ENCODE results near the gene RFX1.

RFX1 gene

DNA sequence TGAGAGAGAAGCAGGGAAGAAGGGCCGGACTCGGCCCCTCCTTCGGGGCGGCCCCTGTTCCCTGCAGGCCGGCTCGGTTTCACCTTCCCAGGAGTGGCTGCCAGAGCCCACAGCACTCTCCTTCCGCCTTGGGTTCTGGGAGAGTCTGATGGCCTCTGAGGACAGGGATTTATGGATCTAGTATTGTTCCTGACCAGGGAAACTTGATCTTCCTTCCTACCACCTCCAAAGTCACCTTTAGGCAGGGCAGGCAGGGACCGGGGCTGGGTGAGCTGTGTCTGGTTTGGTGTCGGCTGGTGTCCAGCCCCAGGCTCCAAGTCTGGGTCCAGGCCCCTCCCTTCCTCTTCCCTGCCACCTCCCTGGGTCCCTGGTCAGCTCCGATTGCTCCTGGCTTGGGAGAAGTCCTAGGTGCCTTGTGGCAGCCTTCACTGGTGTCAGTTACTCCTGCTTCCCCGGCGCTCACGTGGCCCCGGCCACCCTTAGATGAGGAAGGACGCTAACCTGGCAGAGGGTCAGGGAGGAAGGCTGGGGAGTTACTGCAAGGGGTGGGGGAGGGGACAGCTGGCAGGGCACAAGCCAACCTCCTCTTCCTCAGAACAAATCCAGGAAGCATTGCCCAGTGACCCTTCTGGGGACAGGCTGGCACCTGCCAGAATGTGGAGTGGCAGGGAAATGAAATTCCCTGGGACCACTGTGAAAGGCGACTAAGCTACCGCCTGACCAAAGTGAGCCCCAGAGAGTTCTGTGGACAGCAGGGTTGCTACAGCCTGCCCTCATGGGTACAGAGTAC lies 18.8 kb downstream of the RFX1 start:
- DNase-seq (ENCODE audit: low spot score in 2 of 2) (no peak), ATAC-seq (replicated peaks; ENCODE audit: extremely low read depth, poor library complexity, severe bottlenecking) (no peak)
- Mint-ChIP-seq H3K4me3 (peak overlapping the region; percentile 59), H3K4me1 (peaks cover 48% of the 10 kb centered on the region), H3K9me3 (no peaks in the 10 kb centered on the region), H3K27me3 (no peaks in the 10 kb centered on the region), H3K27ac (ENCODE audit: low read depth) (peak overlapping the region; percentile 99), H3K36me3 (ENCODE audit: insufficient read depth) (peaks cover 24% of the 10 kb centered on the region)

DNA sequence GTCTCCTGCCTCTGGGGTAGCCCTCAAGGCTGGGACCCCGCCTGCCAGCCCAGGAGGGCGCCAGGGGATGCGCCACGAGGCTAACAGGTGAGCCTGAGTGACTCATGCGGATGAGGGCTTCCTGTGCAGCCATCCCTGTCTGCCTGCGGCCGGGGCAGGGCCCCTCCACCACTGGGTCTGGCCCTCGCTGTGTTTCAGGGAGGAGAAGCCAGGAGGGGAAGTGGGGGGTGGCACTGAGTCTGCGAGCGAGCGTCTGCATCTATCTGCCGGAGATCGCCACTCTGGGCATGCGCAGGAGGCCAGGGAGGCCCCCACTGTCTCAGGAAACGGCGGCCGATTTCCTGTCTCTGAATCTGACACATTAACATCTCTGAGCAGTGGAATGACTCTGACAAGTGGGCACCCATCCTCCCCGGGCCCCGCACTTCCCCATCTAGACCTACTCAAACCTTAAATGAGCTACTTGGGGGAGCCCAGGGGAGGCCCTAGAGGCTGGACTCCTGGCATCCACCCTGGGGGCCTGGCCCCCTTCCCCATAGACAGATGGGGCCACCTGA lies 19.7 kb downstream of the RFX1 start:
- H3K9me3 Mint-ChIP-seq: no peaks in the 10 kb centered on the region

DNA sequence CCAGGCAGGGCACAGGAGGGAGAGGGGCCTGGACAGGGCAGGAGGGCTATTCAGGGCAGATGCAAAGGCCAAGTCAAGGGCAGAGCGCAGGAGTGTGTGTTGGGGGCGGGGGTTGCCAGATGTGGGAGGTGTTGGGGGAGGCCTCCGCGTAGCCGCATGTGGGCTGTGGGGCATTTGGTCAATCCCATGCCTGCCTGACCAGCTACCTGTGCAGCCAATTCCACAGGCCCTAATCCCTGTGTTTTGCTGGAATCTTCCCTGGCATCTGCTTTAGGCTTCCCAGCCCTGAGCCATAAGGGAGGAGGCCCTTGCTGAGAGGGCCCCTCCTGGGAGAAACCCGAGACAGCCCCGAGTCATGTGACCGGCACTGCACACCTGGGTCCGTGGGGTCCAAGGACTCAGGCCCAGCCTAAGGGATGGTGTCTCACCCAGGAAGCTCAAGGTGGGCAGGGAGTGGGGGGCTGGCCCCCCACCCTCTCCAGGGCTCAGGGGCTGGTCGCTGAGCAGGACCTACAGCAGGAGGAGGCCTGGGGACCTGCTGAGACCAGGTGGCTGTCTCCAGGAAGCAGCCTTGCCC lies 20.3 kb downstream of the RFX1 start:
- peaks cover 19% of the 10 kb centered on the region for H3K36me3 Mint-ChIP-seq (ENCODE audit: insufficient read depth)
- peaks cover 44% of the 10 kb centered on the region for H3K4me1 Mint-ChIP-seq
- H3K27me3 Mint-ChIP-seq: no peaks in the 10 kb centered on the region
- no peaks in the 10 kb centered on the region for H3K9me3 Mint-ChIP-seq
- DNase-seq (ENCODE audit: low spot score in 2 of 2) (no peak), ATAC-seq (replicated peaks; ENCODE audit: extremely low read depth, poor library complexity, severe bottlenecking) (peak; percentile 2)
- H3K27ac Mint-ChIP-seq (ENCODE audit: low read depth): peak overlapping the region; percentile 99
- peak overlapping the region; percentile 59 for H3K4me3 Mint-ChIP-seq

More for the DNA sequence above, 19.7 kb downstream of the RFX1 start:
- Mint-ChIP-seq H3K27ac (ENCODE audit: low read depth) (peak overlapping the region; percentile 99), H3K36me3 (ENCODE audit: insufficient read depth) (peaks cover 20% of the 10 kb centered on the region), H3K4me3 (peak overlapping the region; percentile 59), H3K27me3 (no peaks in the 10 kb centered on the region), H3K4me1 (peaks cover 44% of the 10 kb centered on the region)
- DNase-seq (ENCODE audit: low spot score in 2 of 2) (peak; percentile 97 to 98), ATAC-seq (replicated peaks; ENCODE audit: extremely low read depth, poor library complexity, severe bottlenecking) (peak; percentile 93)

DNA sequence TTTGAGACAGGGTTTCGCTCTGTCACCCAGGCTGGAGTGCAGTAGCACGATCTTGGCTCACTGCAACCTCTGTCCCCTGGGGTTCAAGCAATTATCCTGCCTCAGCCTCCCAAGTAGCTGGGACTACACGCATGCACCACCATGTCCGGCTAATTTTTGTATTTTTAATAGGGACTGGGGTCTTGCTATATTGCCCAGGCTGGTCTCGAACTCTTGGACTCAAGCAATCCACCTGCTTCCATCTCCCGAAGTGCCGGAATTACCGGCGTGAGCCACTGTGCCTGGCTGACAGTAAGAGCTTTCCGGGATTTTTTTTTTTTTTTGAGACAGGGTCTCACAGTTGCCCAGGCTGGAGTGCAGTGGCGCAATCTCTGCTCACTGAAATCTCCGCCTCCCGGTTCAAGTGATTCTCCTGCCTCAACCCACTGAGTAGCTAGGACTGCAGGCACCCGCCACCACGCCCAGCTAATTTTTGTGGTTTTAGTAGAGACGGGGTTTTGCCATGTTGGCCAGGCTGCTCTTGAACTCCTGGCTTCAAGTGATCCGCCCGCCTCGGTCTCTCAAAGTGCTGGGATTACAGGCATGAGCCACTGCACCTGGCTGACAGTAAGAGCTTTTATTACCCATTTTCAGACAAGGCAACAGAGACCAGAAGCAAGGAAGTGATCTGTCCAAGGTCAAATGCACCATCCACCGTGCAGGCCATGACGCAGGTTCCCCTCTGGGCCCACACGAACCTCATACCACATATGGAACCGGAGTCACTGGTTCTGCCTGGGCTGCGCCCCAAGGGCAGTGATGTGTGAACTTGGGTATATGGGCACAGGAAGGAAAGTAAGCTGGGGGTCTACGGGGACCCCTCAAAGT lies 21.0 kb downstream of the RFX1 start:
- peak overlapping the region; percentile 99 for H3K27ac Mint-ChIP-seq (ENCODE audit: low read depth)
- no peaks in the 10 kb centered on the region for H3K27me3 Mint-ChIP-seq
- peaks cover 17% of the 10 kb centered on the region for H3K36me3 Mint-ChIP-seq (ENCODE audit: insufficient read depth)
- peaks cover 43% of the 10 kb centered on the region for H3K4me1 Mint-ChIP-seq
- peak overlapping the region; percentile 59 for H3K4me3 Mint-ChIP-seq
- no peak for DNase-seq (ENCODE audit: low spot score in 2 of 2)
- no peak for ATAC-seq (replicated peaks; ENCODE audit: extremely low read depth, poor library complexity, severe bottlenecking)
- no peaks in the 10 kb centered on the region for H3K9me3 Mint-ChIP-seq

DNA sequence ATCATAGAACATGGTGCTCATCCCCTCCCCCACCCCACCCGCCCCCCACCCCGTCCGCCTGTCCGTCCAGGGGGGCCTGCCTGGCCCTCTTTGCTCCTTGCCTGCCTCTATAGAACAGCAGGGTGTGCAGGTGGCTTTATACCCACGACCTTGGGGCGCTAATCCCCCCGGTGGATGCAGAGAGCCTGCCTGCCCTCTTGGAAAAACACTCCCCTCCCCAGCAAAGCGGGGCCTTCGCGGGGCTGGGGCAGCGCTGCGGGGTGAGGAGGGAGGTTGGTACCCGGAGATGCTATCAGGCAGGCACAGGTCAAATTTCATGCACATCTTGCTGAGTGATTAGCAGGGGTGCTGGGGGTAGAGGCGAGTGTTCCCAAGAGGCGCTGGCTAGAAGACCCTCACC lies 21.9 kb downstream of the RFX1 start:
- ATAC-seq (replicated peaks; ENCODE audit: extremely low read depth, poor library complexity, severe bottlenecking) (no peak), DNase-seq (ENCODE audit: low spot score in 2 of 2) (no peak)
- Mint-ChIP-seq H3K27ac (ENCODE audit: low read depth) (no peak overlapping the region), H3K36me3 (ENCODE audit: insufficient read depth) (peaks cover 16% of the 10 kb centered on the region), H3K27me3 (no peaks in the 10 kb centered on the region), H3K9me3 (no peaks in the 10 kb centered on the region), H3K4me3 (no peak overlapping the region), H3K4me1 (peaks cover 34% of the 10 kb centered on the region)

DNA sequence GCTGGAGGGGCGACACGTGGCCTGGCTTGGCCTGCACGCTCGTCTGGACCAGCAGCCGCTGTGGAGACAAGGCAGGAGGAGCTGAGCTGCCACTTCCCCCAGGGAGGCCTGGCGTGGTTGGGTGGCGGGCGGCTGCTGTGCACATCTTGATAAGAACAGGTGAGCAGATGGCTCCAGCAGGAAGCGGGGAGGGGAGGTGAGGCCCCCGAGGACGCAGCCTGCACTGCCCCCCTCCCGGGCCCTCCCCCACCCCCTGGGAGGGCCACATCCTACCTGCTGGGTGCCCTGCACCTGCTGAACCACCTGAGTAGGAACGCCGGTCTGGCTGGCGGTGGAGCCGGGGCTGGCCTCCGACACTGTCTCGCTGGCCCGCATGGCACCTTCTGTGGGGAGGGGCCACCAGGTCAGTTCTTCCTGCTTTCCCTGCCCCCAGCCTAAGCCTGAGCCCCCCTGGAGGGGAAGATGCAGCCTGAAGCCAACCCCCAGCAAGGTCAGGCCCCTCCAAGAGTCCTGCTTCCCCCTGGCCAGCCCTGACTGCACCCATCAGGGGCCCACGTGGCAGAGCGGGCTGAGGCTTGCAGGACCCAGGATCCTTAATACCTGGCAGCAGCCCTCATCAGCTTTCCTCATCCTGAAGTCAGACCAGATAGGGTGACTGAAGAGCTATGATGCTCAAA lies 22.8 kb downstream of the RFX1 start:
- Mint-ChIP-seq H3K36me3 (ENCODE audit: insufficient read depth) (peaks cover 12% of the 10 kb centered on the region), H3K4me3 (no peak overlapping the region), H3K27ac (ENCODE audit: low read depth) (peak overlapping the region; percentile 75), H3K27me3 (no peaks in the 10 kb centered on the region), H3K9me3 (no peaks in the 10 kb centered on the region), H3K4me1 (peaks cover 26% of the 10 kb centered on the region)
- ATAC-seq (replicated peaks; ENCODE audit: extremely low read depth, poor library complexity, severe bottlenecking) (no peak), DNase-seq (ENCODE audit: low spot score in 2 of 2) (no peak)

DNA sequence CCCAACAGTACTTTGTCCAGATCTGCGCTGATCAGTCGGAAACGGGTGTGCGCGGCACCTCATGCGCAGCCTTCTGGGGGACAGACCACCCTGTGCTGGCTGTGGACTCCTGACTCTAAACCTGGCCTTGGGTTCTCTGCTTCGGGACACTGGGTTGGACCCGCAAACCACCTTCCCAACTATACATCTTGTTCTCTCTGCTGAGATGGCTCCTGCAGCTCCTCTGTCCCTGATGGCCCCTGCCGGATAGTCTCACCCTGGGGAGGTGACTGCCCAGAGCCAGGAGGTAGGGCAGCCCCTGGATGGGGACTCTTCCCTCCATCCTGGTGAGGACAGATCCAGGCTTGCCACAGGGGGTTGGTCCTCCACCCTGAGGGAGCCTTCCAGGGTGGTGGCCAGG lies 23.3 kb downstream of the RFX1 start:
- Mint-ChIP-seq H3K27me3 (no peaks in the 10 kb centered on the region), H3K4me1 (peaks cover 26% of the 10 kb centered on the region), H3K27ac (ENCODE audit: low read depth) (no peak overlapping the region)

DNA sequence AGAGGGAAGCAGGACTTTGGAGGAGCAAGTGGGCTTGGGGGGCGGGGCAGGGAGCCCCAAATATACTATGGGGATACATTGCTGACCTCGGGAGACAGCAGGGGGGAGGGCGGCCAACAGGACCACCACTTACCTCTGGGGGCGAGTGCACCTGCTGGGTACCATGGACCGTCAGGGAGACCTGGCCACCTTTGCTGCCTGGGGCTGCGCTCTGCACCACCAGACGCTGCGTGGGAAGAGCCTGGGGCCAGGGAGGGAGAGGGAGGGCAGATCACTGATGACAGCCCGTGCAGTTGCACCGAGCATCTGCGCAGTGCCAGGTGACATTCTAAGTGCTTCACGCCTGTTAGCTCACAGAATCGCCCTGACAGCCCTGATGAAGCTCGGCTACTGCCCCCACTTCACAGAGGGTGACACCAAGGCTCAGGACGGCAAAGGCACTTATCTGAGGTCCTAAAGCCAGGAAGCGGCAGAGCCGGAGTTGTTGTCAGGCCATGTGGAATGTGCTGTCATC lies 24.1 kb downstream of the RFX1 start:
- Mint-ChIP-seq H3K9me3 (no peaks in the 10 kb centered on the region), H3K36me3 (ENCODE audit: insufficient read depth) (peaks cover 10% of the 10 kb centered on the region), H3K4me1 (peaks cover 20% of the 10 kb centered on the region), H3K27ac (ENCODE audit: low read depth) (peak overlapping the region; percentile 44), H3K4me3 (no peak overlapping the region), H3K27me3 (no peaks in the 10 kb centered on the region)
- ATAC-seq (replicated peaks; ENCODE audit: extremely low read depth, poor library complexity, severe bottlenecking): no peak
- DNase-seq (ENCODE audit: low spot score in 2 of 2): no peak

More for the DNA sequence above, 23.3 kb downstream of the RFX1 start:
- DNase-seq (ENCODE audit: low spot score in 2 of 2) (no peak), ATAC-seq (replicated peaks; ENCODE audit: extremely low read depth, poor library complexity, severe bottlenecking) (no peak)
- Mint-ChIP-seq H3K4me3 (no peak overlapping the region), H3K36me3 (ENCODE audit: insufficient read depth) (peaks cover 10% of the 10 kb centered on the region), H3K9me3 (no peaks in the 10 kb centered on the region)

DNA sequence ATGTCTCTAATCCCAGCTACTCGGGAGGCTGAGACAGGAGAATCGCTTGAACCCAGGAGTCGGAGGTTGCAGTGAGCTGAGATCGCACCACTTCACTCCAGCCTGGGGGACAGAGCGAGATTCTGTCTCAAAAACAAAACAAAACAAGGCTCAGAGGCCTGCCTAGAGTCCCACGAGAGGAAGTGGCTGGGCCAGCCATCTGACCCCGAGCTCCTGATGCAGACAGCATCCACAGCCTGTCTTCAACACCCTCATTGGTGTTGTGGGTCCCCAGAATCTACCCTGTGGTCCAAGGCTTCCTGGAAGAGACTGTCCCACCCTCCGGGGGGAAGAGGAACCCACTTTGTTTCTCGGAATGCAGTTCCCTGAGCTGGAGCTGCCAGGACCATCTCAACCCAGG lies 24.7 kb downstream of the RFX1 start:
- peak overlapping the region; percentile 44 for H3K27ac Mint-ChIP-seq (ENCODE audit: low read depth)
- no peak overlapping the region for H3K4me3 Mint-ChIP-seq
- peaks cover 8% of the 10 kb centered on the region for H3K36me3 Mint-ChIP-seq (ENCODE audit: insufficient read depth)
- ATAC-seq (replicated peaks; ENCODE audit: extremely low read depth, poor library complexity, severe bottlenecking) (no peak), DNase-seq (ENCODE audit: low spot score in 2 of 2) (no peak)
- H3K4me1 Mint-ChIP-seq: peaks cover 14% of the 10 kb centered on the region
- H3K27me3 Mint-ChIP-seq: no peaks in the 10 kb centered on the region
- no peaks in the 10 kb centered on the region for H3K9me3 Mint-ChIP-seq

DNA sequence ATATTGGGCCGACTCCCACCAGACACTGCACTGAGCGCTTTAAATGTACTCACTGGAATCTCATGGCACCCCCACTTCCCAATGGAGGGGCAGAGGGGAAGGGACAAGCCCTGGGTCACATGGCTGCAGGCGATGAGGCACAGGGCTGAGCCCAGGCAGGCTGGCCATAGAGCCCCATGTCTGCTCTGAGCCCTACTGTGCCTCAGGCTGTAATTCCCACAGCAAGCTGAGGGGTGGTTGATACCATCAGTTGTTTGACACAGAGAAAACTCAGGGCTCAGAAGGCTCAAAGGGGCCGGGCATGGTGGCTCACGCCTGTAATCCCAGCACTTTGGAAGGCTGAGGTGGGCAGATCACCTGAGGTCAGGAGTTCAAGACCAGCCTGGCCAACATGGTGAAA lies 25.1 kb downstream of the RFX1 start:
- peaks cover 6% of the 10 kb centered on the region for H3K36me3 Mint-ChIP-seq (ENCODE audit: insufficient read depth)
- DNase-seq (ENCODE audit: low spot score in 2 of 2): no peak
- no peak overlapping the region for H3K27ac Mint-ChIP-seq (ENCODE audit: low read depth)
- H3K9me3 Mint-ChIP-seq: no peaks in the 10 kb centered on the region
- ATAC-seq (replicated peaks; ENCODE audit: extremely low read depth, poor library complexity, severe bottlenecking): no peak
- peaks cover 9% of the 10 kb centered on the region for H3K4me1 Mint-ChIP-seq
- H3K4me3 Mint-ChIP-seq: no peak overlapping the region
- no peaks in the 10 kb centered on the region for H3K27me3 Mint-ChIP-seq

DNA sequence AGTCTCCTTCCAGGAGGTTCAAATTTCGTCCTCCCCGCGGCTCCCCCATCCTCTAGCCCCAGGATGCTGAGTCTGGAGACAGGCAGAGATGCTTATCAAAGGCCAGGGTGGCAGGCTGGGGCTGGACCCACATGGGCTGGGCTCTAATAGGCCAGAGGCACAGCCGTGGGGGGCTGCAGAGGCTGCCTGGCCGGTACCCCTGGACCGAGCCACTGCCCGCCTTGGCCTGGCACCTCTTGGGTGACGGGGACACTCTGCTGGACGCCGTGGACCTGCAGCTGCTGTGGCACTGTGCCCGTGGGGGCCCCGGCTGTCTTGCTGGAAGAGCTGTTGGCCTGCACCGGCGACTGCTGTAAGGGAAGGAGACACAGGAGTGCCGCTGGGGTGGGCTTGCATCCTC lies 25.8 kb downstream of the RFX1 start:
- no peaks in the 10 kb centered on the region for H3K27me3 Mint-ChIP-seq
- ATAC-seq (replicated peaks; ENCODE audit: extremely low read depth, poor library complexity, severe bottlenecking): no peak
- no peak overlapping the region for H3K4me3 Mint-ChIP-seq
- peaks cover 4% of the 10 kb centered on the region for H3K36me3 Mint-ChIP-seq (ENCODE audit: insufficient read depth)
- no peak overlapping the region for H3K27ac Mint-ChIP-seq (ENCODE audit: low read depth)
- DNase-seq (ENCODE audit: low spot score in 2 of 2): no peak
- H3K4me1 Mint-ChIP-seq: peaks cover 9% of the 10 kb centered on the region
- no peaks in the 10 kb centered on the region for H3K9me3 Mint-ChIP-seq

DNA sequence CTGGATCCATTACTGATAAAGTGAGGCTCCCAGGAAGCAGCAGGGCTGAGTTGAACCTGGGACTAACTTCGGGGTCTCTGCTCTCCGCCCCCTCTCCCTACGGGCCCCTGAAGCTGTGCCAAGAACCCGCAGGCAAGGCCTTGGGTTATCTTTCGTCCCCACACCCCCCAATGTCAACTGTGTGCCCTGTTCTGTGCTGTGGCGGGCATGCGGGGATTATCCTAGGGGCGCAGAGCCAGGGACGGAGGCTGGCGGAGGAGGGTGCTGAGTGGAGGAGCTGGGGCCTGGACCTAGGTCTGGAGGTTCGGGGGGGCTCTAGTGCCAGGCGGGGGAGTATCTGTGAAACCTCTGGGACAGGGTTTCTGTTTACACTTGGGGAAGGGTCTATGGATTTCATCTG lies 26.4 kb downstream of the RFX1 start:
- H3K9me3 Mint-ChIP-seq: no peaks in the 10 kb centered on the region
- no peak for DNase-seq (ENCODE audit: low spot score in 2 of 2)
- H3K4me1 Mint-ChIP-seq: peaks cover 6% of the 10 kb centered on the region
- H3K36me3 Mint-ChIP-seq (ENCODE audit: insufficient read depth): peaks cover 2% of the 10 kb centered on the region
- H3K27ac Mint-ChIP-seq (ENCODE audit: low read depth): no peak overlapping the region
- H3K4me3 Mint-ChIP-seq: no peak overlapping the region
- no peaks in the 10 kb centered on the region for H3K27me3 Mint-ChIP-seq
- no peak for ATAC-seq (replicated peaks; ENCODE audit: extremely low read depth, poor library complexity, severe bottlenecking)

Measured in central memory CD8-positive, alpha-beta T cell (primary cell).